A673 (cell line): ENCODE data around the gene PEA15.

Experiments used
- EZH2 ChIP-seq: fragments of 200-600 bp; sonication (generic); IDR thresholded peaks from 2 replicates; pipeline ENCODE4 v1.6.1; 2017; ENCODE audit warnings: borderline replicate concordance, low read depth, mild to moderate bottlenecking, mixed read lengths, antibody characterized with exemption, low read length; ENCODE audit not compliant: poor library complexity, severe bottlenecking
- TF ChIP-seq, protein P1 (sequence below): fragments of 300-800, 200-600 bp; sonication (generic); conservative IDR thresholded peaks from 2 replicates; pipeline ENCODE4 v1.5.1; 2017; ENCODE audit warnings: low read depth, mild to moderate bottlenecking, antibody characterized with exemption, low read length, moderate library complexity, mixed read lengths

DNA sequence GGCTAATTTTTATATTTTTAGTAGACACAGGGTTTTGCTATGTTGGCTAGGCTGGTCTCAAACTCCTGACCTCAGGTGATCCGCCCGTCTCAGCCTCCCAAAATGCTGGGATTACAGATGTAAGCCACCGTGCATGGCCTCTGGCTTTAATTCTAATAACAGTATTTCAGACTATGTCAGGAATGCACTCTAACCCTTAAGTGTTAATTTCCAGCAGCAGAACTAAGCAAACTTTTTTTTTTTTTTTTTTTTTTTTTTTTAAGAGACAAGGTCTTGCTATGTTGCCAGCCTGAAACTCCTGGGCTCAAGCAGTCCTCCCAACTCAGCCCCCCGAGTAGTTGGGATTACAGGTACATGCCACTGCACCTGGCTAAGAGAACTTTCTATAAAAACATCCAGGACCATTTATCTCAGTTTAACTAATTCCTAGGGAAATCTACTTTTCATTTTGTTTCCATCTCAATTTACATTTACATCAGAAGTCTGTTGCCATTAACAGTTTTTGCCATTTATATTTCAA is 50.7 kb downstream of the PEA15 start:
- TF ChIP-seq, protein P1, sequence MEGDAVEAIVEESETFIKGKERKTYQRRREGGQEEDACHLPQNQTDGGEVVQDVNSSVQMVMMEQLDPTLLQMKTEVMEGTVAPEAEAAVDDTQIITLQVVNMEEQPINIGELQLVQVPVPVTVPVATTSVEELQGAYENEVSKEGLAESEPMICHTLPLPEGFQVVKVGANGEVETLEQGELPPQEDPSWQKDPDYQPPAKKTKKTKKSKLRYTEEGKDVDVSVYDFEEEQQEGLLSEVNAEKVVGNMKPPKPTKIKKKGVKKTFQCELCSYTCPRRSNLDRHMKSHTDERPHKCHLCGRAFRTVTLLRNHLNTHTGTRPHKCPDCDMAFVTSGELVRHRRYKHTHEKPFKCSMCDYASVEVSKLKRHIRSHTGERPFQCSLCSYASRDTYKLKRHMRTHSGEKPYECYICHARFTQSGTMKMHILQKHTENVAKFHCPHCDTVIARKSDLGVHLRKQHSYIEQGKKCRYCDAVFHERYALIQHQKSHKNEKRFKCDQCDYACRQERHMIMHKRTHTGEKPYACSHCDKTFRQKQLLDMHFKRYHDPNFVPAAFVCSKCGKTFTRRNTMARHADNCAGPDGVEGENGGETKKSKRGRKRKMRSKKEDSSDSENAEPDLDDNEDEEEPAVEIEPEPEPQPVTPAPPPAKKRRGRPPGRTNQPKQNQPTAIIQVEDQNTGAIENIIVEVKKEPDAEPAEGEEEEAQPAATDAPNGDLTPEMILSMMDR = no peak
- no peak for TF ChIP-seq EZH2
